ENCODE results near the gene LDLRAD4.

DNA sequence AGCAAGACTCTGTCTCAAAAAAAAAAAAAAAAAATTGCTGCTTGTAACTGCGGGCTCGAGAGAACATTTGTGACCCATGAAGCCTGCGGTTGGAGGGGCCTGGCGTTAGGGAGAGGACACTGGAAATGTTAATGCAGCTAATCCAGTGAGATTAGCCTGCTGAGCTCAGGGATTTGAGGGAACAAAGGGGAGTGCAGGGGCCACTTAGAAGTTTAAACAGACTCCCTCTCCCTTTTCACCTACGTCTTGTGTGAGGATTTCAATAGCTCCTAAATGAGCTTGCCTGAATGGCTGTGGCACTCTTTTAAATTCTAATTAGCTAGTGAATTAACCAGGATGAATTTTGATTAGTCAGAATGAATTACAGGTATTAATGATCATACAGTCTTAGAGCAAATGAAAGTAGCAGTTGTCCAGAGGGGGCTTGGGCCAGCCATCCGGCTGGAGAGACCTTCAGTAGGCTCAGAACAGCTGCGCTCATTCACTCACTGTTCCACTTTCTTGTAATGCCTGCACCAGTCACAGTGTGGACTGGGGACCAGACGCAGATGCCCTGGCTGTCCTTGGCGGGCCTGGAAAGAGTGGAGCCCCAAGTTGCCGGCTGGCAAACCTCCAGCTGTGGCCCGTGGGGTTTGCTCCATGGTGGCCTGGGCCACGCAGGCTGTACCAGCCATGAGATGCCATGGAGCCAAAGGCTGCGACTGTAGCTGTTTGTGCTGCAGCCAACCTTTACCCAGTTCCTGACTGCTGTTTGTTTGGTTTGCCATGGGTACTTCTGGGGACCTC lies 20.8 kb downstream of the LDLRAD4 start:
- no peak for TF ChIP-seq SPI1 (IDR thresholded peaks at IDR 0.05; ENCODE audit: borderline replicate concordance, low read depth)
- no peak for TF ChIP-seq CTCF (IDR thresholded peaks at IDR 0.05; ENCODE audit: insufficient read depth, low read length)
- no peak for TF ChIP-seq GABPA (IDR thresholded peaks at IDR 0.05; ENCODE audit: low read depth)

All from HL-60 (cell line).